HepG2 (cell line): ENCODE data around the gene KMT2D. TPM values are rescaled to one million over a fixed set of nuclear protein-coding genes. Genes with fewer than 3 reads are reported as not detected.

Experiments used
- FOSL2 ChIP-seq: sonication (generic); formaldehyde crosslinking; IDR thresholded peaks from 2 replicates; pipeline ENCODE4 v1.4.0; 2020; ENCODE audit warnings: missing genetic modification reagents
- FOXC1 ChIP-seq: sonication (generic); formaldehyde crosslinking; IDR thresholded peaks from 2 replicates; pipeline ENCODE4 v1.8.0; 2022; ENCODE audit warnings: mild to moderate bottlenecking, missing genetic modification reagents, borderline replicate concordance
- FOXK1 ChIP-seq: sonication (generic); formaldehyde crosslinking; IDR thresholded peaks from 2 replicates; pipeline ENCODE4 v1.4.0; 2020; ENCODE audit warnings: low read depth, missing genetic modification reagents, borderline replicate concordance
- HMGA1 ChIP-seq: sonication (generic); formaldehyde crosslinking; conservative IDR thresholded peaks from 2 replicates; pipeline ENCODE4 v1.4.0; 2020; ENCODE audit warnings: missing genetic modification reagents
- MED8 ChIP-seq: sonication (generic); formaldehyde crosslinking; IDR thresholded peaks from 2 replicates; pipeline ENCODE4 v1.8.1; 2023; ENCODE audit warnings: mild to moderate bottlenecking, missing genetic modification reagents; ENCODE audit not compliant: insufficient replicate concordance
- RARA ChIP-seq: IDR thresholded peaks from 2 replicates; pipeline ENCODE4 v1.6.1; 2016; ENCODE audit warnings: missing genetic modification reagents, missing compliant biosample characterization
- RFXANK ChIP-seq: IDR thresholded peaks from 2 replicates; pipeline ENCODE4 v1.6.1; 2016
- SMAD3 ChIP-seq: sonication (generic); formaldehyde crosslinking; IDR thresholded peaks from 2 replicates; pipeline ENCODE4 v1.4.0; 2020; ENCODE audit warnings: missing genetic modification reagents
- SRSF9 ChIP-seq: fragments of 200-400 bp; formaldehyde crosslinking; IDR thresholded peaks from 2 replicates; pipeline ENCODE4 v1.6.1; 2018; ENCODE audit warnings: borderline replicate concordance, mild to moderate bottlenecking, low read depth, low read length; ENCODE audit not compliant: insufficient read depth, poor library complexity, severe bottlenecking
- THYN1 ChIP-seq: sonication (generic); formaldehyde crosslinking; IDR thresholded peaks from 2 replicates; pipeline ENCODE4 v1.8.1; 2023; ENCODE audit warnings: low read depth, mild to moderate bottlenecking, moderate library complexity, missing genetic modification reagents, borderline replicate concordance
- ZNF317 ChIP-seq: sonication (generic); formaldehyde crosslinking; IDR thresholded peaks from 2 replicates; pipeline ENCODE4 v1.5.0; 2020; ENCODE audit warnings: mild to moderate bottlenecking, missing genetic modification reagents
- ZNF343 ChIP-seq: sonication (generic); formaldehyde crosslinking; IDR thresholded peaks from 2 replicates; pipeline ENCODE4 v1.4.0; 2020; ENCODE audit warnings: mild to moderate bottlenecking, missing genetic modification reagents
- ZNF350 ChIP-seq: sonication (generic); formaldehyde crosslinking; IDR thresholded peaks from 2 replicates; pipeline ENCODE4 v1.4.0; 2020; ENCODE audit warnings: mild to moderate bottlenecking, low read depth, missing genetic modification reagents, borderline replicate concordance
- ZNF703 ChIP-seq: sonication (generic); formaldehyde crosslinking; IDR thresholded peaks from 2 replicates; pipeline ENCODE4 v1.5.1; 2020; ENCODE audit warnings: missing genetic modification reagents, mild to moderate bottlenecking, moderate library complexity, borderline replicate concordance
- ZNF839 ChIP-seq: sonication (generic); formaldehyde crosslinking; IDR thresholded peaks from 2 replicates; pipeline ENCODE4 v1.4.0; 2020; ENCODE audit warnings: missing genetic modification reagents, mild to moderate bottlenecking, borderline replicate concordance
- polyA plus RNA-seq, 8 experiments: library from polyadenylated mRNA; depleted of rRNA in 3 of 8; stranded (reverse) in 7 of 8; unstranded in 1 of 8; fragments of >200 nt; fragmentation: Illumina TruSeq in 4 of 8; extraction: Trizol in 4 of 8; gene quantifications; 2 replicates each; pipeline versions ENCODE4 v1.2.1 to v1.2.3, GENCODE V29; 2011 to 2016; ENCODE audit warnings: low read depth in 4 of 8, missing spikeins in 1 of 8, mixed read lengths in 1 of 8; ENCODE audit not compliant: insufficient read depth in 1 of 8
- total RNA-seq, 5 experiments: library from RNA; depleted of rRNA; stranded (reverse); fragments of >200 nt; fragmentation: Illumina TruSeq; extraction: Trizol; gene quantifications; 2 replicates each; pipeline ENCODE4 v1.2.3, GENCODE V29; 2016; ENCODE audit warnings: low read depth in 1 of 5
- TF ChIP-seq, protein P1 (sequence below): sonication (generic); formaldehyde crosslinking; IDR thresholded peaks from 2 replicates; pipeline ENCODE4 v1.8.0; 2022; ENCODE audit warnings: low read depth, missing genetic modification reagents
- TF ChIP-seq, protein P2 (sequence below): IDR thresholded peaks from 2 replicates; pipeline ENCODE4 v1.6.1; 2016; ENCODE audit warnings: control low read depth
- TF ChIP-seq, protein P3 (sequence below): sonication (generic); formaldehyde crosslinking; IDR thresholded peaks from 2 replicates; pipeline ENCODE4 v1.4.0; 2020; ENCODE audit warnings: missing genetic modification reagents
- TF ChIP-seq, protein P4 (sequence below): sonication (generic); formaldehyde crosslinking; IDR thresholded peaks from 2 replicates; pipeline ENCODE4 v1.5.1; 2020; ENCODE audit warnings: mild to moderate bottlenecking, moderate library complexity, missing genetic modification reagents
- TF ChIP-seq, protein P5 (sequence below): IDR thresholded peaks from 2 replicates; pipeline ENCODE4 v1.6.1; 2016; ENCODE audit warnings: low read depth

Gene KMT2D
- total and polyA plus RNA-seq, 2 of the 13 experiments (the other 11 are each of a cell fraction or from before 2014, with no cell fraction given): 8.1 to 10.4 TPM

DNA sequence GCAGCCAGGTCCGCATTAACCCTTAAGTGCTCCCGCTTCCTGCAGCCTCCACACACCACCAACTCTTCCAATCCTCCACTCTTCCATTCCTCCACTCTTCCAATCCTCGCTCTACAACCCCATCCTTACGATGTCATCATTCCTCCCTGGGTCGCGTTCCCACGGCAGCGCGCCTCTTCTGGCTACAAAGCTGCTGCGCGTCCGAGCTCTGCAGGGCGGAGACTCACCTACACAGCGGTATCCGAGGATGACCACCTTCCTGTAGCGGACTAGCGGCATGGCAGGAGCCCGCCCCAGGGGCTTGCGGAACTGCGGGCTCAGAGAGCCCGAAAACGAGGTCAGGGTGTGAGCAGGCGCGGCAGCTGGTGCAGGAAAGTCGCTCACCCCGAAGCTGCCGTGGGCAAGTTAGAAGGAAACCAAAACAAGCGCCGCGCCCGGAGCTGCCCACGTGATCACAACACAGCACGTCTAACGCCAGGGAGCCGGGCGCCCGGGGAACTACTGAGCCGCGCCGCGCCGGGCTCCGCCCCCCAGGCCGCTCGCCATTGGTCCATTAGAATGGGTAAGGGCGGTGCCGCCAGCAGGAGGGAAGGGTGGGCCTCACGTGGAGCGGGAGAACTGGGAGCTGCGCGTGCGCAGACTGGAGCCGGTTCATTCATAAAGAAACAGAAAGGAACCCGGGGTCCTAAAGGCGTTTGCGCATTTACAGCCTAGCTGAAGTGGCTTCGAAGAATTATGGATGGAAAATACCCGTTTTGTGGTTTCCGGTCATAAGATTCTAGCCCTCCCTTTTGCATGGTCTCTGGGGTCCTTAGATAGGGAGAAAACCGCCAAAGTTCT, 9.1 kb upstream of the KMT2D start, which contains the start of gene RHEBL1 (continued):
- TF ChIP-seq FOXK1 (CRISPR knock-in tag): peak; percentile 94
- TF ChIP-seq, protein P1, sequence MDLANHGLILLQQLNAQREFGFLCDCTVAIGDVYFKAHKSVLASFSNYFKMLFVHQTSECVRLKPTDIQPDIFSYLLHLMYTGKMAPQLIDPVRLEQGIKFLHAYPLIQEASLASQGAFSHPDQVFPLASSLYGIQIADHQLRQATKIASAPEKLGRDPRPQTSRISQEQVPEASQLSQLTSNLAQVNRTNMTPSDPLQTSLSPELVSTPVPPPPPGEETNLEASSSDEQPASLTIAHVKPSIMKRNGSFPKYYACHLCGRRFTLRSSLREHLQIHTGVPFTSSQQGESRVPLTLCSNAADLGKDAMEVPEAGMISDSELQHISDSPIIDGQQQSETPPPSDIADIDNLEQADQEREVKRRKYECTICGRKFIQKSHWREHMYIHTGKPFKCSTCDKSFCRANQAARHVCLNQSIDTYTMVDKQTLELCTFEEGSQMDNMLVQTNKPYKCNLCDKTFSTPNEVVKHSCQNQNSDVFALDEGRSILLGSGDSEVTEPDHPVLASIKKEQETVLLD (CRISPR knock-in tag): no peak
- no peak for TF ChIP-seq ZNF839 (CRISPR knock-in tag)
- TF ChIP-seq ZNF343: no peak
- TF ChIP-seq RARA (CRISPR knock-in tag): no peak
- TF ChIP-seq ZNF317 (CRISPR knock-in tag): no peak
- peak; percentile 84 for TF ChIP-seq ZNF350 (CRISPR knock-in tag)
- TF ChIP-seq FOSL2 (CRISPR knock-in tag): no peak; the same call in none of the 2 replicates
- no peak for TF ChIP-seq MED8
- TF ChIP-seq SMAD3 (CRISPR knock-in tag): no peak
- TF ChIP-seq SRSF9: no peak
- TF ChIP-seq, protein P2, sequence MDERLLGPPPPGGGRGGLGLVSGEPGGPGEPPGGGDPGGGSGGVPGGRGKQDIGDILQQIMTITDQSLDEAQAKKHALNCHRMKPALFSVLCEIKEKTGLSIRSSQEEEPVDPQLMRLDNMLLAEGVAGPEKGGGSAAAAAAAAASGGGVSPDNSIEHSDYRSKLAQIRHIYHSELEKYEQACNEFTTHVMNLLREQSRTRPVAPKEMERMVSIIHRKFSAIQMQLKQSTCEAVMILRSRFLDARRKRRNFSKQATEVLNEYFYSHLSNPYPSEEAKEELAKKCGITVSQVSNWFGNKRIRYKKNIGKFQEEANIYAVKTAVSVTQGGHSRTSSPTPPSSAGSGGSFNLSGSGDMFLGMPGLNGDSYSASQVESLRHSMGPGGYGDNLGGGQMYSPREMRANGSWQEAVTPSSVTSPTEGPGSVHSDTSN (CRISPR knock-in tag): no peak
- TF ChIP-seq, protein P3, sequence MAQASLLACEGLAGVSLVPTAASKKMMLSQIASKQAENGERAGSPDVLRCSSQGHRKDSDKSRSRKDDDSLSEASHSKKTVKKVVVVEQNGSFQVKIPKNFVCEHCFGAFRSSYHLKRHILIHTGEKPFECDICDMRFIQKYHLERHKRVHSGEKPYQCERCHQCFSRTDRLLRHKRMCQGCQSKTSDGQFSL (CRISPR knock-in tag): 0 out of 2 replicates have a peak, but pooled peaks have one; percentile 28
- TF ChIP-seq, protein P4, sequence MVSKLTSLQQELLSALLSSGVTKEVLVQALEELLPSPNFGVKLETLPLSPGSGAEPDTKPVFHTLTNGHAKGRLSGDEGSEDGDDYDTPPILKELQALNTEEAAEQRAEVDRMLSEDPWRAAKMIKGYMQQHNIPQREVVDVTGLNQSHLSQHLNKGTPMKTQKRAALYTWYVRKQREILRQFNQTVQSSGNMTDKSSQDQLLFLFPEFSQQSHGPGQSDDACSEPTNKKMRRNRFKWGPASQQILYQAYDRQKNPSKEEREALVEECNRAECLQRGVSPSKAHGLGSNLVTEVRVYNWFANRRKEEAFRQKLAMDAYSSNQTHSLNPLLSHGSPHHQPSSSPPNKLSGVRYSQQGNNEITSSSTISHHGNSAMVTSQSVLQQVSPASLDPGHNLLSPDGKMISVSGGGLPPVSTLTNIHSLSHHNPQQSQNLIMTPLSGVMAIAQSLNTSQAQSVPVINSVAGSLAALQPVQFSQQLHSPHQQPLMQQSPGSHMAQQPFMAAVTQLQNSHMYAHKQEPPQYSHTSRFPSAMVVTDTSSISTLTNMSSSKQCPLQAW: peak; percentile 67
- peak; percentile 47; the same call in 1 of the 2 replicates for TF ChIP-seq FOXC1
- TF ChIP-seq HMGA1 (CRISPR knock-in tag): no peak
- TF ChIP-seq THYN1 (CRISPR knock-in tag): no peak
- no peak; the same call in 1 of the 2 replicates for TF ChIP-seq RFXANK (CRISPR knock-in tag)
- TF ChIP-seq ZNF703 (CRISPR knock-in tag): no peak
- TF ChIP-seq, protein P5, sequence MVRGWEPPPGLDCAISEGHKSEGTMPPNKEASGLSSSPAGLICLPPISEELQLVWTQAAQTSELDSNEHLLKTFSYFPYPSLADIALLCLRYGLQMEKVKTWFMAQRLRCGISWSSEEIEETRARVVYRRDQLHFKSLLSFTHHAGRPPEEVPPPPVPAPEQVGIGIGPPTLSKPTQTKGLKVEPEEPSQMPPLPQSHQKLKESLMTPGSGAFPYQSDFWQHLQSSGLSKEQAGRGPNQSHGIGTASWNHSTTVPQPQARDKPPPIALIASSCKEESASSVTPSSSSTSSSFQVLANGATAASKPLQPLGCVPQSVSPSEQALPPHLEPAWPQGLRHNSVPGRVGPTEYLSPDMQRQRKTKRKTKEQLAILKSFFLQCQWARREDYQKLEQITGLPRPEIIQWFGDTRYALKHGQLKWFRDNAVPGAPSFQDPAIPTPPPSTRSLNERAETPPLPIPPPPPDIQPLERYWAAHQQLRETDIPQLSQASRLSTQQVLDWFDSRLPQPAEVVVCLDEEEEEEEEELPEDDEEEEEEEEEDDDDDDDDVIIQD (CRISPR knock-in tag): no peak; the same call in 1 of the 2 replicates
